NT2/D1 (cell line): ENCODE results near the gene ARHGAP12.

Experiments
- SUZ12 ChIP-seq: IDR thresholded peaks from 2 replicates; pipeline ENCODE4 v1.6.1; 2011; ENCODE audit not compliant: insufficient read length, insufficient read depth; ENCODE audit errors: extremely low read depth
- YY1 ChIP-seq: IDR thresholded peaks from 2 replicates; pipeline ENCODE4 v1.6.1; 2011; ENCODE audit not compliant: insufficient read length, insufficient read depth

DNA sequence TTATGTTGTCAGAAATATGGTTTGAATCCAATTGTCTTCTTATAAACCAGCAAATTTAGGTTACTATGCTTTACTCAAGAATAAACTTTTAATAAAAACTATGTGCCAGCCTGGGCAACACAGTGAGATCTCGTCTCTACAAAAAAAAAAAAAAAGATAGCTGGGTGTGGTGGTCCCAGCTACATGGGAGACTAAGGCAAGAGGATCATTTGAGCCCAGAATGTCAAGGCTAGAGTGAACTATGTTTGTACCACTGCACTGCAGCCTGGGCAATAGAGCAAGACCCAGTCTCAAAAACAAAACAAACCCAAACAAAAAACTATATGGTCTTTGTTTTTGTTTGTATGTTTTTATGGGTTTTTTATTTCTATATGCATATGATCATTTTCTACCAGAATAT lies 7.5 kb upstream of the ARHGAP12 start:
- TF ChIP-seq SUZ12 (no peak), YY1 (no peak)
